ES-I3 (cell line): ENCODE measurements around the gene ZFP62.

Experiments
- H3K36me3 ChIP-seq: 2 replicates; pipeline ENCODE4 v1.6.1; 2013; ENCODE audit warnings: mild to moderate bottlenecking, low read length, control low read depth, moderate library complexity; ENCODE audit not compliant: insufficient read depth
- H3K4me1 ChIP-seq: 2 replicates; pipeline ENCODE4 v1.6.1; 2013; ENCODE audit warnings: mild to moderate bottlenecking, control low read depth, low read length; ENCODE audit not compliant: insufficient read depth
- H3K9ac ChIP-seq: 2 replicates; pipeline ENCODE4 v1.6.1; 2013; ENCODE audit warnings: low read depth, mild to moderate bottlenecking, low read length, moderate library complexity
- H3K9me3 ChIP-seq: 2 replicates; pipeline ENCODE4 v1.6.1; 2013; ENCODE audit warnings: mild to moderate bottlenecking, low read length, moderate library complexity; ENCODE audit not compliant: control insufficient read depth, insufficient read depth

ZFP62 gene

DNA sequence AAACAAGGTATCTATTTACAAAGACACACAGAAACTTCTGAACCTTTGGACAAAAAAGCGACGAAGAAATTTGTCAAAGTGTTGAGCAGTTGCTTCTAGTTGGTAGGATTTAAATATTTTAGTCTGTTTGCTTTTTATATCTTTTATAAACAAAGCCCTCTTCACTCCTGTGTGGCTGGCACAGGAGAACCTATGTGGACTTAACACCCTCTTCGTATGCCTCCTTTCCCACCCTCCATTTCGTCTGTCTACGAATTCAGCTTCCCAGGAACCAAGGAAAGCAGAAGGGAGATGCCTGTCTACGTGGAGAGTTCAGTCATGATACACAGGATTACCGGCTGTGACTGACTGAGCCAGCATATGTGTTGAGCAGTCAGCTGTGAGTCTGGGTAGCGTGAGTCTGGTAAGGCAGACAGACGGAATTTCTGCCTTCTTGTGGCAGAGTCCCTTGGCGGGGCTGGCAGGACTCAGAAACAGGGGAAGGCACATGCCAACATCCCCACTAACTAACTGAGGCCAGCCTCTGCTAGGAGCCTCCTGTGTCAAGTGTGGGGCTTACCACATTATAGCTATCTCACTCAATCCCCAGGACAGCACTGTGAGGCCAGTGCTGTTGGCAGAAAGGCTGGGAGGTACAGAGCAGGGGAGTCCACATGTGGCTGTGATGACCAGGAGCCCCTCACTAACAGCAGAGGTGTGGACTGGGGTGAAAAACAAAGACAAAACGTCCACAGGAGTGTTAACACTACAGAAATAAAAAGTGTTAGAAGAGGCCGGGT, 13.9 kb upstream of the ZFP62 start:
- Histone ChIP-seq H3K9me3 (no peaks in the 10 kb centered on the region), H3K9ac (no peak overlapping the region), H3K36me3 (no peaks in the 10 kb centered on the region), H3K4me1 (no peaks in the 10 kb centered on the region)

DNA sequence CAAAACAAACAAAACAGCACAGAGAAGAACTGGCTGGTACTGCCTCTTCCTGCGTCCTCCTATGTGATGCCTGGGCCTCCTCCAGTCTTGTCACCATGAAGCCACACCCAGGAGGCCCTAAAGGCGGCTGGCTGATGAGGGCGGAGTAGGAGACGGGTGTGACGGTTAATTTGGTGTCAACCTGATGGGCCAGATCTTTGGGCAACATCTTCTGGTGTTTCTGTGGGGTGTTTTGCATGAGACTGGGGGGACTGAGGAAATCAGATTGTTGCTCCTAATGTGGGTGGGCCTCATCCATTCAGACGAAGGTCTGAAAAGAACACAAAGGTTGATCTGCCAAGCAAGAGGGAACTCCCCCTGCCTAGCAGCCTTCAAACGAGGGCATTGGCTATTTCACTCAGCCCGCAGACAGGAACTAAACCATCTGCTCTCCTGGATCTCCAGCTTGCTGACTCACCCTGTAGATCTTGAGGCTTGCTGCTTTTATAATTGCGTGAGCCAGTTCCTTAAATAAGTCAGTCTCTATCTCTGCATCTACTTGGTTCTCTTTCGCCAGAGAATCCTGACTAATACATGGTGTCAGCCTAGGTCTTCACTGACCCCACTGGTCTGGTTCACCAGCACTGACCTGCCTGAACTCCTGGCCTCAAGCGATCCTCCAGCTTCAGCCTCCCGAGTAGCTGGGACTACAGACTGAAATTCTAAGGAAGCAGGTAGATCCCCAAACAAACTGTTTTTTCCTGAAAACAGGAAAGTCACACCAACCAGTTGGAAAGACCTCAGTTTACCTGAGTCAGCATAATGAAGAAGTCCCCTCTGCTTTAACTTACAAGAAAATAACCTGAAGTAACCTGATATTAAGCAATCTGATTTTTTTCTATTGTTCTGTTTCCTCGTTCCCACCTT, 12.8 kb upstream of the ZFP62 start:
- Histone ChIP-seq H3K9me3 (no peaks in the 10 kb centered on the region), H3K9ac (no peak overlapping the region), H3K4me1 (no peaks in the 10 kb centered on the region), H3K36me3 (no peaks in the 10 kb centered on the region)

DNA sequence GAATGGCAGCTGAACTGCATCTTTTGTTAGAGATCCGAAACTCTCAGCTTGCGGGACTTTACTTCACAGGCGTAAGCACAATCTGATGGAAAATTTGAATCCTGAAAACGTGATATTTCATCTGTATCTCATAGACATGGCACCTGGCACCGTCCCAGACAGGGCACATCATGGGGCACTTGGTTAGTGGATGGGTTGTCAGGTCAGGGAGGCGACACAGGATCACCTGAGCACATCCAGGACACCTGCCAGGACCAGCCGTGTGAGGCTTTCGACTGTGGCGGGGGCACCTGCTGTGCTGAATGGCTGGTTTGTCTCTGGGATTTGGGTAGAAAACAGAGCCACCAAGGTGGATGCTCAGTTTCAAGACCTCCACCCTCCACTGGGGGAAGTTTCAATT, 11.3 kb upstream of the ZFP62 start:
- H3K4me1 ChIP-seq: no peaks in the 10 kb centered on the region
- H3K9ac ChIP-seq: no peak overlapping the region
- no peaks in the 10 kb centered on the region for H3K36me3 ChIP-seq
- H3K9me3 ChIP-seq: no peaks in the 10 kb centered on the region

- Histone ChIP-seq H3K9ac (no peak overlapping the region), H3K4me1 (no peaks in the 10 kb centered on the region), H3K9me3 (no peaks in the 10 kb centered on the region), H3K36me3 (no peaks in the 10 kb centered on the region)
Measured at GRCh38 chr5:180870276-180871068, 9.4 kb upstream of the ZFP62 start.

DNA sequence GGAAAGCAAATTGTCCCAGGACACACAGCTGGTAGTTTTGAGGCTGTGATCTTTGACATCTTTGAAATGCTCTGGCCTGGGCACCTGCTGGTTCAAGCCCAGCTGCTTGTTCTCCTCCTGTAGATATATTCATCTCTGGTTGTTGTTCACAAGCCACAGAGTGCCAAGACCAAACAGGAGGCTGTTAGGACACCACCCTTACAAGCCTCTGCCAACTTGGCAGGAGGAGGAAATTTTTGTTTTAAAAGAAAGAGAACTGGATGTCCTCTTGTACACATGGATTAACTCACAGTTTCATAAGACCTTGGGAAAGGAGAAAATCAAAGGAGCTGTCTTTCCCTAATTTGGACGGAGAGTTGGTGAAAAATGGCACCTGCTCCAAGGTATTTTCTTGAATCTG, 8.5 kb upstream of the ZFP62 start:
- H3K4me1 ChIP-seq: no peaks in the 10 kb centered on the region
- no peak overlapping the region for H3K9ac ChIP-seq
- no peaks in the 10 kb centered on the region for H3K36me3 ChIP-seq
- H3K9me3 ChIP-seq: no peaks in the 10 kb centered on the region

DNA sequence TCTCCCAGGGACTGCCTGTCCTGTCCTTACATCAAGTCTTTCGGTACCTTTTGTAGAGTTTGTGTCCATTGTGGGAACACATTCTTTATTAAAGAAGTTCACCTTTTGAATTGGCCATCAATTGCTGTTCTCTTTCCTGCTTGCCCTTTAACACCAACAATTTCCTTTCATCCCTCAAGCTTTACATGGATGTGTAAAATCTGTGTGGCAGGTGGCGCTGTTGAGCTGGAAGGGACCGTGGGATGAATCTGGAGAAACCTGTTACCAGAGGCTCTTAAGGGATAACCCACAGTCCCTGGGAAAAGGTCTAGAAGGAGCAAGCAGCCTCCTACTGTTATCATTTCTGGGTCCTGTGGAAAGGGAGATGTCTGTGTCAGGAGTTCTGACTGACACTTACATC, 7.9 kb upstream of the ZFP62 start:
- Histone ChIP-seq H3K9me3 (no peaks in the 10 kb centered on the region), H3K4me1 (no peaks in the 10 kb centered on the region), H3K36me3 (no peaks in the 10 kb centered on the region), H3K9ac (no peak overlapping the region)

GRCh38 chr5:180866985-180867384, 5.9 kb upstream of the ZFP62 start:
- H3K4me1 ChIP-seq: no peaks in the 10 kb centered on the region
- no peaks in the 10 kb centered on the region for H3K9me3 ChIP-seq
- no peaks in the 10 kb centered on the region for H3K36me3 ChIP-seq
- H3K9ac ChIP-seq: no peak overlapping the region

DNA sequence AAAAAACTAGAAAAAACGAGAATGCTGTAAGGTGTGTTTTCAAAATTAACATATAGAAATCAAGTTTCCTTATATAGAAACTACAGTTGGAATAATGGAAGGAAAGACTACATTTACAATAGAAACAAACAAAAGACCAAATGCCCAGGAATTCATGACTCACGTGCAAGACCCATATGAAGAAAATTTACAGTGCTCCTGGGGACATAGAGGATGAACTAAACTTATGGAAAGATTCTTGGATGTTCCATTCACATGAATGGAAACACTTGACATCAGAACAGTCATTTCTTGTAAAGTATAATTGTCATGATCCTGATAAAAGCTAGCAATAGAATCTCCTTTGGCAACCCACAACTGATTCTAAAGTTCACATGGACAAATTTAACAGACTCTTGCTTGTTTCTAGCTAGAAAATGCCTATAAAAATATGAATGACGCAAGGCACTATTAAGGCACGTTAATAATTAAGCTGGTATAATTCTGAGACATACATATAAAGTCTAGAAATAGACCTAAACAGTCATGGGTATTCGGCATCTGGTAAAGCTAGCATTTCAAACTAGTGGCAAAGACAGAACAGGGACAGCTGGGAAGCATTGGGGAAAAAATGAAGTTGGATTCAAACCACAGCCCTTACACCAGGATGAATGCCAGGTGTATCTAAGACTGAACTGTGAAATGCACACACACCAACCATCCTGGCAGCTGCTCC, 5.1 kb upstream of the ZFP62 start:
- H3K9me3 ChIP-seq: no peaks in the 10 kb centered on the region
- H3K9ac ChIP-seq: no peak overlapping the region
- H3K36me3 ChIP-seq: no peaks in the 10 kb centered on the region
- no peaks in the 10 kb centered on the region for H3K4me1 ChIP-seq

DNA sequence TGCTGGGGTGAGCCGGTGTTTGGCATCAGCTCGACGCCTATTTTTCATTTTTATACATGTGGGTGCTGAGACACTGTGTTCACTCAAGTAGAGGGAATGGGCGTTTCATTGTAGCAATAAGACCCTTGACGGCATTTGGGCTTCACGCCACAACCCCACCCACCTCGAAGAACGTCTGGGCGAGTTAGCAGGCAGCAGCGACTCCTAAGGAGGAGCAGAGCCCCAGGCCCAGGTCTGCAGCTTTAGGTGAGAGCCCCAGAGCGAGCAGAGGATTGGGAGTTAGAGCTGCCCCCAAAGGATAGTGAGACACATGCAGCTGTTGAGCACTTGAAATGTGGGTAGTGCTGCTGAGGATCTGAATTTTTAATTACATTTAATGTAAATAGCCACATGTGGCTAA, 1.6 kb upstream of the ZFP62 start:
- no peaks in the 10 kb centered on the region for H3K36me3 ChIP-seq
- H3K4me1 ChIP-seq: no peaks in the 10 kb centered on the region
- no peak overlapping the region; the same call in 1 of the 2 replicates for H3K9ac ChIP-seq
- no peaks in the 10 kb centered on the region for H3K9me3 ChIP-seq

DNA sequence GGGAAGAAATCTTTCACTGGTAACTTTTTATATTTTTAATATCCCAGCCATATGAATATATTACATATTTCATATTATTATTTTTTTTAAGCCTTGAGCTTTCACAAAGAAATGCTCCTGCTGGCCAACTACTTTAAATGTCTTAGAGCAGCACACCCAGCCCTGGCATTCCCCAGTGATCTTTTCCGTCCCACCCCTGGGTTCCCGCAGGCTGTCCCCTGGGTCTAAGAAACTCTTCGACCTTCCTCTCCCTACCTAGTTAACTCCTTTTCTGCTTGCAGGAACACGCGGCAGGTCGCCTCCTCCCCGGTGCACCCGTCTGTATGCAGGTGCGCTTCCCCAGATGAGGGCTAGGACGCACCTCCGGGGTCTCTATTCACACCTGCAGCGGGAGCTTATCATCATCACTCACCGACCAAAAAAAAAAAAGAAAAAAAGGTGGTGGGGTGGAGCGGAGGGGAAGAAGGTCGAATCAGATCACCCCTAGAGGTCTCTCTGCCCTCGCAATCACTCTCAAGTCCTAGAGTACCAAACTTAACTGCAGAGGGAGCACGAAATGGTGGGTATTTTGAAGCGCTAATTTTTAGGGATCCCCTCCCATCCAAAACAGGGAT, 696 bp downstream of the ZFP62 start:
- no peaks in the 10 kb centered on the region; the same call in 1 of the 2 replicates for H3K36me3 ChIP-seq
- H3K9me3 ChIP-seq: no peaks in the 10 kb centered on the region
- no peaks in the 10 kb centered on the region for H3K4me1 ChIP-seq
- peak overlapping the region; percentile 75 for H3K9ac ChIP-seq

- Histone ChIP-seq H3K36me3 (no peaks in the 10 kb centered on the region; the same call in 1 of the 2 replicates), H3K9me3 (no peaks in the 10 kb centered on the region), H3K4me1 (no peaks in the 10 kb centered on the region), H3K9ac (no peak overlapping the region)
Measured at GRCh38 chr5:180858586-180858985, 2.5 kb downstream of the ZFP62 start.

- H3K36me3 ChIP-seq: peaks cover 26% of the 10 kb centered on the region
- no peak overlapping the region for H3K9ac ChIP-seq
- H3K9me3 ChIP-seq: peaks cover 33% of the 10 kb centered on the region
Measured at GRCh38 chr5:180853848-180854176, 7.3 kb downstream of the ZFP62 start.

DNA sequence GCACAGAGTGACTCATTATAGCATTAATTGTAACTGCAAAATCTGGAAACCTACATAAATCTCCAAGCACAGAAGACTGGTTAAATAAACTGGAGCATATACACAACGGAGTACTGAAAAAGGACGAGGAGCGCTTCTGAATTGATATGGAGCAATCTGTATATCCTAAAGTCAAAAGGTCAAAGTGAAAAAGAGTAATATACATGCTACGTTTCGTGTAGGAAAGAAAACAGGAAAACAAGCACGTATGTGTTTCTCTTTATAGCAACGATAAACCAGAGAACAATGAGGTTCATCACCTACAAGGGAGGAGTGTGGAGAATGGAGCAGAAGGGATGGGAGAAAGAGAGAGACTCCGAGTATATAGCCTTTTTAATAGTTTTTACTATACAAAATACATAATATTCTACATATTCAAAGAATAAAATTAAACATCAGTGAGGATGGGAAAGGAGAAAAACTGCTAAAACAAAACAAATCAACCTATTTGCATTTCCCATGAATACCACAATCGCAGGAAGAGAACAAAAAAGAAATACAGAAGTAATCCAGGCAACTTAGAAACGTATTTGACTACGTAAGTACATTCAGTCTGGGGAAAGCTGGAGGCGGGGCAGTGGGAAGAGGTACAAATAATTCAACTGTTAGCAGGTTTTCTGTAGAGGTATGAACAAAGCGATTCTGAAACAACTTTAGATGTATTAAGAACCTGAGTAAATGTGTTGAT, 7.8 kb downstream of the ZFP62 start:
- peaks cover 28% of the 10 kb centered on the region for H3K36me3 ChIP-seq
- H3K9me3 ChIP-seq: peaks cover 38% of the 10 kb centered on the region
- no peaks in the 10 kb centered on the region for H3K4me1 ChIP-seq
- no peak overlapping the region for H3K9ac ChIP-seq

More at GRCh38 chr5:180853848-180854176, 7.3 kb downstream of the ZFP62 start:
- H3K4me1 ChIP-seq: no peaks in the 10 kb centered on the region
